NT2/D1 (cell line): ENCODE measurements around the gene TYRO3.

Source experiments
- DNase-seq: peaks from one replicate; pipeline ENCODE4 v3.0.0-alpha.2; 2011; ENCODE audit warnings: low read depth, low spot score
- H3K27me3 ChIP-seq: 2 replicates; pipeline ENCODE4 v1.6.0; 2011; ENCODE audit warnings: mild to moderate bottlenecking; ENCODE audit not compliant: insufficient read length, insufficient read depth
- H3K36me3 ChIP-seq: 2 replicates; pipeline ENCODE4 v1.6.1; 2011; ENCODE audit warnings: mild to moderate bottlenecking, low read length, mixed read lengths; ENCODE audit not compliant: insufficient read depth, insufficient read length
- H3K4me1 ChIP-seq: 2 replicates; pipeline ENCODE4 v1.5.1; 2011; ENCODE audit not compliant: insufficient read depth, insufficient read length
- H3K4me3 ChIP-seq: 2 replicates; pipeline ENCODE4 v1.5.1; 2011; ENCODE audit warnings: low read depth; ENCODE audit not compliant: insufficient read length
- H3K9ac ChIP-seq: 2 replicates; pipeline ENCODE4 v1.6.0; 2011; ENCODE audit warnings: low read depth; ENCODE audit not compliant: insufficient read length
- H3K9me3 ChIP-seq: 2 replicates; pipeline ENCODE4 v1.5.1; 2011; ENCODE audit warnings: mild to moderate bottlenecking, low read length; ENCODE audit not compliant: insufficient read depth
- SUZ12 ChIP-seq: IDR thresholded peaks from 2 replicates; pipeline ENCODE4 v1.6.1; 2011; ENCODE audit not compliant: insufficient read length, insufficient read depth; ENCODE audit errors: extremely low read depth
- YY1 ChIP-seq: IDR thresholded peaks from 2 replicates; pipeline ENCODE4 v1.6.1; 2011; ENCODE audit not compliant: insufficient read length, insufficient read depth
- ZNF274 ChIP-seq: IDR thresholded peaks from 2 replicates; pipeline ENCODE4 v1.6.1; 2011; ENCODE audit warnings: mild to moderate bottlenecking, low read depth, low read length

TYRO3 gene

GRCh38 chr15:41558400-41559238, at the start of gene TYRO3:
Gene TYRO3 (plus strand): TSS chr15:41559212. CDS start chr15:41559258, 46 bp downstream.
- Histone ChIP-seq H3K9me3 (no peaks in the 10 kb centered on the region), H3K4me1 (peaks cover 31% of the 10 kb centered on the region), H3K36me3 (peaks cover 24% of the 10 kb centered on the region), H3K9ac (peak within 1 kb of the TSS; percentile 90), H3K27me3 (no peaks in the 10 kb centered on the region), H3K4me3 (peak within 1 kb of the TSS; percentile 80)
- no peak for DNase-seq
- no peak for TF ChIP-seq YY1
- no peak for TF ChIP-seq SUZ12
- no peak for TF ChIP-seq ZNF274

GRCh38 chr15:41510728-41511127, 48.3 kb upstream of the TYRO3 start:
- Histone ChIP-seq H3K4me1 (peaks cover 7% of the 10 kb centered on the region), H3K9ac (no peak overlapping the region), H3K36me3 (peaks cover 14% of the 10 kb centered on the region), H3K27me3 (peaks cover 4% of the 10 kb centered on the region), H3K9me3 (no peaks in the 10 kb centered on the region), H3K4me3 (no peak overlapping the region)
- no peak for DNase-seq
- TF ChIP-seq ZNF274 (no peak), SUZ12 (no peak), YY1 (no peak)

GRCh38 chr15:41511331-41511898, 47.6 kb upstream of the TYRO3 start:
- Histone ChIP-seq H3K9me3 (no peaks in the 10 kb centered on the region), H3K4me1 (peaks cover 7% of the 10 kb centered on the region), H3K4me3 (no peak overlapping the region), H3K36me3 (peaks cover 14% of the 10 kb centered on the region), H3K9ac (no peak overlapping the region), H3K27me3 (peaks cover 4% of the 10 kb centered on the region)
- TF ChIP-seq ZNF274 (no peak), YY1 (no peak), SUZ12 (no peak)
- DNase-seq, result no peak

GRCh38 chr15:41511899-41512369, 47.1 kb upstream of the TYRO3 start:
- no peak overlapping the region for H3K4me3 ChIP-seq
- H3K27me3 ChIP-seq, result peaks cover 4% of the 10 kb centered on the region
- peaks cover 18% of the 10 kb centered on the region for H3K36me3 ChIP-seq
- no peak overlapping the region for H3K9ac ChIP-seq
- peaks cover 7% of the 10 kb centered on the region for H3K4me1 ChIP-seq
- DNase-seq, result no peak
- no peak for TF ChIP-seq ZNF274
- TF ChIP-seq YY1, result no peak
- H3K9me3 ChIP-seq, result no peaks in the 10 kb centered on the region

- H3K27me3 ChIP-seq, result peaks cover 4% of the 10 kb centered on the region
- H3K9ac ChIP-seq, result no peak overlapping the region
- H3K4me1 ChIP-seq, result peaks cover 7% of the 10 kb centered on the region
- peaks cover 24% of the 10 kb centered on the region for H3K36me3 ChIP-seq
- TF ChIP-seq ZNF274, result no peak
- TF ChIP-seq SUZ12, result no peak
- TF ChIP-seq YY1, result no peak
- H3K9me3 ChIP-seq, result no peaks in the 10 kb centered on the region
- no peak for DNase-seq
- H3K4me3 ChIP-seq, result no peak overlapping the region
Observed at GRCh38 chr15:41512512-41512939, 46.5 kb upstream of the TYRO3 start.

- TF ChIP-seq YY1, result no peak
- no peak for TF ChIP-seq ZNF274
- TF ChIP-seq SUZ12, result no peak
- no peak for DNase-seq
- no peaks in the 10 kb centered on the region for H3K9me3 ChIP-seq
- H3K36me3 ChIP-seq, result peaks cover 29% of the 10 kb centered on the region
- peaks cover 7% of the 10 kb centered on the region for H3K4me1 ChIP-seq
- H3K4me3 ChIP-seq, result no peak overlapping the region
- no peak overlapping the region for H3K9ac ChIP-seq
- peaks cover 4% of the 10 kb centered on the region for H3K27me3 ChIP-seq
Observed at GRCh38 chr15:41512940-41513505, 46.0 kb upstream of the TYRO3 start.
